Common myeloid progenitor, CD34-positive (primary cell): ENCODE measurements around the gene UBR4.

Experiments
- CTCF ChIA-PET: fragments of 350-600 bp; sonication (Branson Sonifier 250); formaldehyde crosslinking; loops from one replicate; lab custom pipeline; 2021; ENCODE audit warnings: antibody characterized with exemption; lab: Charles Lee
- POLR2A ChIA-PET: fragments of 350-600 bp; sonication (Branson Sonifier 250); formaldehyde crosslinking; loops from one replicate; lab custom pipeline; 2021; ENCODE audit warnings: antibody characterized with exemption; lab: Charles Lee
- DNase-seq, 3 donors: peaks; one replicate each; pipeline versions ENCODE4 v3.0.0 to v3.0.0-alpha.2; 2013
- H3K27ac ChIP-seq, 2 experiments: 1 replicate in 1 of 2; 2 replicates in 1 of 2; pipeline ENCODE4 v1.7.0; 2013; ENCODE audit warnings: inconsistent platforms in 2 of 2, low read length in 2 of 2, mild to moderate bottlenecking in 2 of 2, low read depth in 1 of 2, moderate library complexity in 1 of 2; ENCODE audit not compliant: severe bottlenecking in 2 of 2, insufficient read depth in 1 of 2, poor library complexity in 1 of 2
- H3K27me3 ChIP-seq, 5 experiments: replicated peaks in 2 of 5; 1 replicate in 3 of 5; 2 replicates in 2 of 5; pipeline versions ENCODE4 v1.6.1 to v1.7.0; 2013; ENCODE audit warnings: low read length in 4 of 5, mild to moderate bottlenecking in 2 of 5, moderate library complexity in 2 of 5, inconsistent platforms in 1 of 5; ENCODE audit not compliant: insufficient read depth in 5 of 5, control insufficient read depth in 4 of 5
- H3K36me3 ChIP-seq, 4 experiments: 1 replicate in 2 of 4; 2 replicates in 2 of 4; pipeline versions ENCODE4 v1.6.1 to v1.7.0; 2013; ENCODE audit warnings: low read length in 3 of 4, control low read depth in 1 of 4, mild to moderate bottlenecking in 1 of 4; ENCODE audit not compliant: control insufficient read depth in 4 of 4, insufficient read depth in 4 of 4
- H3K4me1 ChIP-seq, 4 experiments: 1 replicate in 3 of 4; 2 replicates in 1 of 4; pipeline versions ENCODE4 v1.6.1 to v1.7.1; 2013; ENCODE audit warnings: low read length in 3 of 4, mild to moderate bottlenecking in 3 of 4, control low read depth in 1 of 4, inconsistent platforms in 1 of 4, moderate library complexity in 1 of 4; ENCODE audit not compliant: control insufficient read depth in 4 of 4, insufficient read depth in 4 of 4; ENCODE audit errors: control extremely low read depth in 1 of 4
- H3K4me3 ChIP-seq, 7 experiments: 1 replicate in 4 of 7; 2 replicates in 3 of 7; pipeline versions ENCODE4 v1.5.1 to v1.7.0; 2013; ENCODE audit warnings: mild to moderate bottlenecking in 7 of 7, low read length in 6 of 7, moderate library complexity in 6 of 7, inconsistent platforms in 2 of 7, low read depth in 2 of 7, control low read depth in 1 of 7; ENCODE audit not compliant: insufficient read depth in 4 of 7, control insufficient read depth in 1 of 7; ENCODE audit errors: extremely low read depth in 1 of 7
- H3K9me3 ChIP-seq, 5 experiments: 1 replicate in 4 of 5; 2 replicates in 1 of 5; pipeline versions ENCODE4 v1.6.1 to v1.7.1; 2013; ENCODE audit warnings: low read length in 4 of 5, mild to moderate bottlenecking in 2 of 5, inconsistent platforms in 1 of 5, low read depth in 1 of 5, moderate library complexity in 1 of 5; ENCODE audit not compliant: control insufficient read depth in 4 of 5, insufficient read depth in 2 of 5; ENCODE audit errors: control extremely low read depth in 1 of 5
- WGBS: methylation state at CpG from one replicate; pipeline ENCODE4 v1.1.5; 2013; ENCODE audit not compliant: insufficient coverage; 5-methylcytosine and 5-hydroxymethylcytosine counted together

UBR4 gene

DNA sequence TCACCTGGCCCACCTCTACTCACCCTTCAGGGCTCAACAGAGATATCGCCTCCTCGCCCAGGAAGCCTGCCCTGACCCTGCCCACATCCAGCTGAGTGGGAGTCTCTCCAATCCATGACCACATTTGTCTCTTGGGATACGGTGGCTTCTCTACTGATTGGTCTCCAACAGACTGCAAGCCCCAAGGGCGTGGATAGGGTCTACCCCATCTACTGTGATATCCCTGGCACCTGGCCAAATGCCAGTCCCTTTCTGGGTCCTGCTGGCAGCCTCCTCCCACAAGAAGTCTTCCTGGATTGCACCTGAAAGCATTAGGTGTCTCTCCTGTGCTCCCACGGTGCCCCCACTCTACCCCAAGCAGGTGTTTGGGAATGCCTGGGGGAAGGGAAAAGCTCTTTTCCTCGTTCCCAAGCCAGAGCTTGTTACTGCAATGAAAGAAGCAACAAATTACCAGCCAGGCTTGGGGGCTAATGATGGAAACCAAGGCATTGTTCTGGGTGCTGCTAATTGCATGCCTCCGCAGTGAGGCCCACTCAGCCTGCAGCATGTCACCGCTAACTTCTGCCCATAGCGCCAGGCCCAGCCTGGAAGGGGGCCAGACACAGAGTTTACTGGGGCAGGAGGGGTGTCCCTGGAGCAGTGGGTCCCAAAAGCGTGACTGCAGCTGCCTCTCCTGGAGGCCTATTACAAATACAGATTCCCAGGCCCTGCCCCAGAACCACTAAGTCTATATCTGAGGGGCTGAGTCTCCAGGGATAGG, 162.9 kb downstream of the UBR4 start:
- ChIA-PET CTCF (interaction anchor here (0.6 to 1.3 kb wide), 3 partner anchors 9 to 64 kb away, joined by 3 read pairs; no protein-coding TSS in a partner anchor), POLR2A (no interaction called here)
- H3K9me3 ChIP-seq: no peaks in the 10 kb centered on the region
- no peaks in the 10 kb centered on the region for H3K4me1 ChIP-seq
- peaks cover 2 to 30% (median 4%) of the 10 kb centered on the region in 5 experiments for H3K27me3 ChIP-seq
- H3K4me3 ChIP-seq: no peak overlapping the region
- H3K27ac ChIP-seq: no peak overlapping the region
- H3K36me3 ChIP-seq: no peaks in the 10 kb centered on the region
- 90% methylated on average over 9 of the region's 10 CpGs for WGBS
- no peak for DNase-seq

DNA sequence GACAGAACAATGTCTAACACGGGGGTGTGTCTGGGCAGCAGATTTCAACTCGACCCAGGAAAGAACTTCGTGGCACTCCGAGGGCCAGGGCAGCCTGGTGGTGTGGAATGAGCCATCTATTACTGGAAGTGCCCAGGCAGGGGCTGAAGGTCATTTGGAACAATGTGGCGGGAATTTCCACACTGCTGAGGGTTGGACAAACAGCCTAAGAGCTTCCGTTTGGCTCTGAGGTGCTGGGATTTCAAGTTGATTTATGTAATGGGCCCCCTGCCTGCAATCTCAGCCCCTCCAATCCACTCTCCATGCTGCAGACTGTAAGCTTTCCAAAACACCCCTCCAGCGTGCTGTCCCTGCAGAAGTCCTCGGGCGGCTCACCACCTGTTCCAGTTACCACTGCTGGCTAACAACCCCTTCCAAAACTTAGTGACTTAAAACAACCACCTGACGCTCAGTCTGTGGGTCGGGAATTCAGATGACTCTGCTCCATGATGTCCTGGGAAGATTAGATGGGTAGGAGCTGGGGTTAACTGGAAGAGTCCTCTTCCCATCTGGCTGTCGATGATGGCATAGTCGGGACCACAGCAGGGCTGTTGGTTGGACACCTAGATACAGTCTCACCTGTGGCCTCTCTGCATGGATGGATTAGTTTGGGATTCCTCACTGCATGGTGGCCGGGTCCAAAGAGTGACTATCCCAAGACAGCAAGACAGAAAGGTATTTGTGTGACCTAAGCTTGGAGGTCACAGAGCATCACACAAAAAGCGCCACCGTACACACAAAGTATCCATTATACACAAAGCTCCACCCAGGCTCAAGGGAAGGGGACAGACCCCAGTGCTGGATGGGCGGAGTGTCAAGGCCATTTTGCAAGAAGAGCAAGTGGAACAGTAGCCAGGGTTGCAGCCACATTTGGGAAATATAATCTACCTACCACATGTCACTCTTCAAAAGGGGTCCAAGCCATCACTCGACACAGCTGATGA, 163.9 kb downstream of the UBR4 start:
- POLR2A ChIA-PET: no interaction called here
- Histone ChIP-seq H3K27ac (no peak overlapping the region), H3K36me3 (no peaks in the 10 kb centered on the region), H3K4me1 (no peaks in the 10 kb centered on the region), H3K27me3 (peaks cover 2 to 32% (median 7%) of the 10 kb centered on the region in 5 experiments), H3K4me3 (no peak overlapping the region), H3K9me3 (no peaks in the 10 kb centered on the region)
- CTCF ChIA-PET: interaction anchor here (1.3 kb wide), 1 partner anchor 10 kb away, joined by 3 read pairs; no protein-coding TSS in a partner anchor
- 73% methylated on average over 11 of the region's 18 CpGs for WGBS
- DNase-seq: no peak

DNA sequence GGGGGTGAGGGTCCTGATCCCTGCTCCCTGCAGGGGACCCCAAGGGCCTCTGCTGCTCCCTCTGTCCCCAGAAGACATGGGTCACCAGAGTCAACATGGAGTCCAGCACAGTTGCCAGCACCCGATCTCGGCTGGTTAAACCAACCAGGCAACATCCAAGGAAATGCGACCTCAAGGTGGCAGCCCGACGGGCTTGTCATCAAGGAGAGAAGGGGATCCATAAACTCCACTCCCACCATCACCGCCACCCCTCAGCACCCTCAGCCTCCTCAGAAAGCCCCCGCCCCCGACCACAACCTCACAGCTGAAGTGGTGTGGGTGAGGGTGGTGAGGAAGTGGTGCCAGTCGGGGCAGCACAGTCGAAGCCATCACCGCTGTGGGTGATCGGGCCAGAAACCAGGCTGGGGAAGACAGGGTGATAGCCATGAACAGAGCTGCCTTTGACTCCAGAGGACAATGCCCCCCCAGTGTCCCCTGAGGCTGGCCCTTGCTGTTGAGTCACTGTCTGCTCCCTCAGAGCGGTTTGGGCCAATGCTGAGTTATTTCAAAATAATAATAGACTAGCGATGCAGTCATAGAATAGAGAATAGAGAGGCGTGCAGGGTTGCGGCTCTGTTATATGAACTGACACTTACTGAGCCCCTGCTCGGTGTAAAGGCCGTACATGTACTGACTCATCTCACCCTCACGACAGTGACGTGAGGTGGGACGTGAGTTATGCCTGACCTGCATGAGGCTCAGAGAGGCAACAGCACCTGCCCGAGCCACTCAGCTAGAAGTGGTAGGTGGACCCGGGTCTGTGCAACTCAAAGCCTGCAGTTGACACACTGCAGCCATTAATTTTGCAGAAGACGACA, 164.9 kb downstream of the UBR4 start:
- Histone ChIP-seq H3K36me3 (no peaks in the 10 kb centered on the region), H3K27me3 (peaks cover 2 to 35% (median 7%) of the 10 kb centered on the region in 5 experiments), H3K4me1 (no peaks in the 10 kb centered on the region), H3K27ac (no peak overlapping the region), H3K9me3 (no peaks in the 10 kb centered on the region), H3K4me3 (no peak overlapping the region)
- 88% methylated on average over 20 of the region's 24 CpGs for WGBS
- POLR2A ChIA-PET: no interaction called here
- CTCF ChIA-PET: interaction anchor here (1.2 to 1.3 kb wide), 2 partner anchors 9 to 136 kb away, joined by 3 read pairs; no protein-coding TSS in a partner anchor
- no peak for DNase-seq

DNA sequence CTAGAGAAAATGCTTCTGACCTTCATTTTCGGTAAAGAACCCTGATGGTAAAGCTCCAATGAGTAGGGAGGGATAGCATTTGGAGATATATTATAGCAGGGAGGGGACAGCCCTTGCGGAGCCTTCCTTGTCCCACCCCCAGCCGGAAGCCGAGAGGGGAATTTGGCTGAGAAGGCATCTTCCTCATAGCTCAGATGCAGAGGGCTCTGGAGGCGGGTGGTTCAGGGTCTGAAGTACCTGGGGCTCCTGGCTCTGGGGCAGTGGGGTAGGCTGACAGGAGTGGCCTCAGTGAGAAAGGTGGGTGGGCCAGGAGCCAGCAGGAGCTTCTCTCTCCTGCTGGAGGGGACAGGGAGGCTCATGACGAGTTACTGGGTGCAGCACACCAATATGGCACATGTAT, 165.6 kb downstream of the UBR4 start:
- ChIA-PET CTCF (interaction anchor here (1.2 kb wide), 1 partner anchor 135 kb away, joined by 3 read pairs; no protein-coding TSS in a partner anchor), POLR2A (no interaction called here)
- Histone ChIP-seq H3K27ac (no peak overlapping the region), H3K36me3 (no peaks in the 10 kb centered on the region), H3K9me3 (no peaks in the 10 kb centered on the region), H3K27me3 (peaks cover 2 to 36% (median 7%) of the 10 kb centered on the region in 5 experiments), H3K4me3 (no peak overlapping the region), H3K4me1 (no peaks in the 10 kb centered on the region)
- DNase-seq: no peak
- WGBS: 81% methylated on average over 6 of the region's 6 CpGs

DNA sequence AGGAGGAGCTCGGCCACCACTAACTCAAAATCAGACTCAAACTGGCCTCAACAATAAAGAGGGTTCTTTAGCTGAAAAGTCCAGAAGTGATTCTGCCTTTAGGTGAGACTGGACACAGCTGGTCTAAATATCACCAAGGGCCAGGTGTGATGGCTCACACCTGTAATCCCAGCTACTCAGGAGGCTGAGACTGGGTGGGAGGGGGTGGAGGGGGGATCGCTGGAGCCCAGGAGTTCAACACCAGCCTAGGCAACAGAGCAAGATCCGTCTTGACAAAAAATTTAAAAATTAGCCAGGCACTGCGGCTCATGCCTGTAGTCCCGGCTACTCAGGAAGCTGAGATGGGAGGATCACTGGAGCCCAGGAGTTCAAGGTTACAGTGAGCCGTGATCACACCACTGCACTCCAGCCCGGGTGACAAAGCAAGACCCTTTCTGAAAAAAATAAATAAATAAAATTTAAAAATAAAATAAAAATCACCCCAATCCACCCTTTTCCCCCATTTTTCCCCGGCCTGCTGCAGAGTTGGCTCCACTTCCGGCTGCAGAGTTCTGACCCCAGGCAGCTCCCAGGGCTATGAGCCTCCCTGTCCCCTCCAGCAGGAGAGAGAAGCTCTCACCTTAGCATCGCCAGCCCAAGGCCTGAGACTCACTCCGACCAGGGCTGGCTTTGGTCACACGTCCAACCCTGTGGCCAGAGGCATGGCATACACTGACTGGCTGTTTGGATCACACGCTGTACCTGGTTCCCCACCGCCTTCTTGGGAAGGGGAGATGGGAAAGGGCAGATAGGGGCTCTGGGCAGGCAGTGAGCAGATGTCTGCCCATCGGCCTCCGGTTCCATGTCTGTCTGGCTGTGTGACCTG, 166.3 kb downstream of the UBR4 start:
- no peaks in the 10 kb centered on the region for H3K36me3 ChIP-seq
- H3K9me3 ChIP-seq: no peaks in the 10 kb centered on the region
- H3K4me3 ChIP-seq: no peak overlapping the region
- H3K27me3 ChIP-seq: peaks cover 2 to 38% (median 4%) of the 10 kb centered on the region in 5 experiments
- H3K4me1 ChIP-seq: no peaks in the 10 kb centered on the region
- no peak overlapping the region for H3K27ac ChIP-seq
- DNase-seq: no peak
- POLR2A ChIA-PET: no interaction called here
- WGBS: 84% methylated on average over 13 of the region's 16 CpGs
- CTCF ChIA-PET: interaction anchor here (1.2 kb wide), 1 partner anchor 135 kb away, joined by 3 read pairs; no protein-coding TSS in a partner anchor
